Mucosa of descending colon (tissue), 3 donors: ENCODE measurements around the gene EID3. TPM values are rescaled to one million over a fixed set of nuclear protein-coding genes. Genes with fewer than 3 reads are reported as not detected.
"Not testable (repeated sequence)": the region's sequence is repeated elsewhere in the genome, so short reads cannot be mapped to it uniquely, and the experiment has no call there.

Source experiments
- ATAC-seq: fragments of 200-7000 bp; cut with Tn5 transposase; one replicate; pipeline ENCODE4 v1.9.1; 2020; ENCODE audit warnings: mild to moderate bottlenecking, moderate library complexity
- DNase-seq, 3 donors: peaks; one replicate each; pipeline ENCODE4 v3.0.0-alpha.2; 2020
- H3K36me3 ChIP-seq: fragments of 200-600 bp; one replicate; pipeline ENCODE4 v1.8.0; 2021; ENCODE audit warnings: low read depth, mild to moderate bottlenecking
- H3K4me1 ChIP-seq: fragments of 200-600 bp; one replicate; pipeline ENCODE4 v1.8.0; 2021; ENCODE audit warnings: low read depth, mild to moderate bottlenecking
- H3K4me3 ChIP-seq: fragments of 200-600 bp; one replicate; pipeline ENCODE4 v1.8.0; 2021; ENCODE audit warnings: mild to moderate bottlenecking
- H3K9me3 ChIP-seq: fragments of 200-600 bp; one replicate; pipeline ENCODE4 v1.8.0; 2021; ENCODE audit warnings: mild to moderate bottlenecking
- CTCF ChIP-seq: fragments of 200-600 bp; IDR thresholded peaks from one replicate; pipeline ENCODE4 v1.8.0; 2022; ENCODE audit warnings: antibody characterized with exemption, mild to moderate bottlenecking
- intact Hi-C, 2 donors: fragments of 100-400 bp; cut with DNase I in 1 of 2; cut with micrococcal nuclease in 1 of 2; formaldehyde crosslinking; loops; one replicate each; pipeline versions ENCODE4 v1.11.0 to v1.11.1; 2022; cut with DNase I, micrococcal nuclease
- long read RNA-seq, 2 donors: library from polyadenylated mRNA; unstranded; transcript quantifications; one replicate each; pipeline ENCODE4 v2.0.0, GENCODE V29; 2019 to 2021
- total RNA-seq, 3 donors: library from RNA; stranded (reverse); fragmentation: NEBNext Ultra II Directional in 2 of 3; extraction: Animal tissue kit (Norgen Biotek cat#: 25700) in 2 of 3; gene quantifications; one replicate each; pipeline versions ENCODE4 v1.2.1 to v1.2.4, GENCODE V29; 2021 to 2023
- donor health status: DM: no; HTN: no; CAD: no; lungs with moderate emphysema.
- donor health status: DM: no; HTN: no; CAD: no.
- donor health status: DM: no; HTN: yes; CAD: no.

The EID3 gene
- 1 to 10 TPM; 2.4 to 6.4 (median 3.9) TPM for total RNA-seq
- long read RNA-seq, donor 1, partial matches to known transcripts: 0 of 1 reads
- long read RNA-seq, donor 1, other reads (novel, unspliced or antisense): 0 of 1 reads
- long read RNA-seq, donor 2: 0 reads

GRCh38 chr12:104303538-104304151 is at the start of gene EID3:
Gene EID3 (plus strand): TSS chr12:104303739. CDS start chr12:104303935, 196 bp downstream.
- Histone ChIP-seq H3K4me3 (no peak within 1 kb of the TSS), H3K36me3 (no peaks in the 10 kb centered on the region), H3K4me1 (peaks cover 15% of the 10 kb centered on the region), H3K9me3 (no peaks in the 10 kb centered on the region)
- TF ChIP-seq CTCF: no peak
- intact Hi-C loops: no loop called here
- peak; percentile 91 to 93 (median 92) for DNase-seq
- ATAC-seq: peak; percentile 99

- intact Hi-C loops: no loop called here
- Histone ChIP-seq H3K4me3 (no peak overlapping the region), H3K36me3 (no peaks in the 10 kb centered on the region), H3K9me3 (no peaks in the 10 kb centered on the region), H3K4me1 (no peaks in the 10 kb centered on the region)
- ATAC-seq (no peak), DNase-seq (no peak)
- TF ChIP-seq CTCF: no peak
Measured at GRCh38 chr12:104257913-104258472, 45.5 kb upstream of the EID3 start.

GRCh38 chr12:104258476-104259067 is 45.0 kb upstream of the EID3 start:
- Histone ChIP-seq H3K4me3 (no peak overlapping the region), H3K4me1 (no peaks in the 10 kb centered on the region), H3K9me3 (no peaks in the 10 kb centered on the region), H3K36me3 (no peaks in the 10 kb centered on the region)
- intact Hi-C loops: no loop called here
- DNase-seq: no peak
- TF ChIP-seq CTCF: no peak
- no peak for ATAC-seq

- H3K9me3 ChIP-seq: no peaks in the 10 kb centered on the region
- no peak for TF ChIP-seq CTCF
- intact Hi-C loops: no loop called here
- no peaks in the 10 kb centered on the region for H3K36me3 ChIP-seq
- no peak overlapping the region for H3K4me3 ChIP-seq
- no peaks in the 10 kb centered on the region for H3K4me1 ChIP-seq
- DNase-seq (no peak), ATAC-seq (no peak)
Measured at GRCh38 chr12:104263026-104263425, 40.5 kb upstream of the EID3 start.

- DNase-seq (no peak), ATAC-seq (no peak)
- Histone ChIP-seq H3K4me3 (no peak overlapping the region), H3K36me3 (no peaks in the 10 kb centered on the region), H3K4me1 (no peaks in the 10 kb centered on the region), H3K9me3 (no peaks in the 10 kb centered on the region)
- TF ChIP-seq CTCF: no peak
- intact Hi-C loops: no loop called here
Measured at GRCh38 chr12:104263580-104264358, 39.8 kb upstream of the EID3 start.

GRCh38 chr12:104265436-104265835 is 38.1 kb upstream of the EID3 start:
- intact Hi-C loops, H3K9me3 ChIP-seq, ATAC-seq, H3K4me3 ChIP-seq, DNase-seq, H3K36me3 ChIP-seq, H3K4me1 ChIP-seq: not testable (repeated sequence)
